GM12878 (cell line): ENCODE measurements around the gene DIAPH1. TPM values are rescaled to one million over a fixed set of nuclear protein-coding genes. Genes with fewer than 3 reads are reported as not detected.
A peak's percentile ranks its signal among the peaks of the same experiment; 100 is the strongest.

Experiments
- ATF3 ChIP-seq: IDR thresholded peaks from 2 replicates; pipeline ENCODE4 v1.6.1; 2011; ENCODE audit warnings: low read depth, mild to moderate bottlenecking, low read length, moderate library complexity, borderline replicate concordance; ENCODE audit errors: extremely low read depth
- CBX3 ChIP-seq: fragments of 200-600 bp; sonication (generic); IDR thresholded peaks from 2 replicates; pipeline ENCODE4 v1.6.1; 2016; ENCODE audit warnings: low read depth, borderline replicate concordance
- CREM ChIP-seq: IDR thresholded peaks from 2 replicates; pipeline ENCODE4 v1.6.1; 2014; ENCODE audit warnings: antibody characterized with exemption, low read depth
- IRF4 ChIP-seq: IDR thresholded peaks from 2 replicates; pipeline ENCODE4 v1.6.1; 2011; ENCODE audit warnings: low read depth, low read length
- KDM1A ChIP-seq: fragments of 200-600 bp; sonication (generic); IDR thresholded peaks from 2 replicates; pipeline ENCODE4 v1.6.1; 2016; ENCODE audit warnings: borderline replicate concordance
- MTA3 ChIP-seq: IDR thresholded peaks from 2 replicates; pipeline ENCODE4 v1.6.1; 2012; ENCODE audit warnings: low read length, inconsistent platforms, borderline replicate concordance
- MYC ChIP-seq: IDR thresholded peaks from 2 replicates; pipeline ENCODE4 v1.6.1; 2011; ENCODE audit warnings: mild to moderate bottlenecking, low read length, moderate library complexity, inconsistent platforms; ENCODE audit not compliant: insufficient read depth, insufficient replicate concordance, insufficient read length, severe bottlenecking
- NBN ChIP-seq: fragments of 450-650 bp; IDR thresholded peaks from 2 replicates; pipeline ENCODE4 v1.6.1; 2016
- PKNOX1 ChIP-seq: fragments of 450-650 bp; IDR thresholded peaks from 2 replicates; pipeline ENCODE4 v1.6.1; 2016; ENCODE audit warnings: mild to moderate bottlenecking
- PML ChIP-seq: IDR thresholded peaks from 2 replicates; pipeline ENCODE4 v1.6.1; 2012; ENCODE audit warnings: low read length, inconsistent platforms
- RB1 ChIP-seq: fragments of 450-650 bp; formaldehyde crosslinking; IDR thresholded peaks from 2 replicates; pipeline ENCODE4 v1.6.1; 2017; ENCODE audit warnings: mild to moderate bottlenecking, borderline replicate concordance
- REST ChIP-seq: IDR thresholded peaks from 2 replicates; pipeline ENCODE4 v1.6.1; 2012; ENCODE audit warnings: mild to moderate bottlenecking, low read depth, low read length
- SREBF1 ChIP-seq: IDR thresholded peaks from 2 replicates; pipeline ENCODE4 v1.6.1; 2012; ENCODE audit warnings: mild to moderate bottlenecking, low read length
- SREBF2 ChIP-seq: IDR thresholded peaks from 2 replicates; pipeline ENCODE4 v1.6.1; 2012; ENCODE audit warnings: mild to moderate bottlenecking, low read length
- SRF ChIP-seq, 2 experiments: IDR thresholded peaks; 2 replicates each; pipeline ENCODE4 v1.6.1; 2011; ENCODE audit warnings: low read depth in 2 of 2, low read length in 2 of 2, mild to moderate bottlenecking in 1 of 2, moderate library complexity in 1 of 2
- YY1 ChIP-seq: IDR thresholded peaks from 2 replicates; pipeline ENCODE4 v1.6.1; 2011; ENCODE audit warnings: low read depth, mild to moderate bottlenecking, low read length
- polyA plus RNA-seq, 11 experiments: library from polyadenylated mRNA; depleted of rRNA in 4 of 11; unstranded in 6 of 11; stranded (reverse) in 5 of 11; fragments of >200 nt; fragmentation: Nextera tagmentation in 4 of 11; fragmentation: Illumina TruSeq in 1 of 11; extraction: Ambion mirVana in 4 of 11; extraction: Trizol in 1 of 11; gene quantifications; 1 replicate in 1 of 11; 2 replicates in 10 of 11; pipeline versions ENCODE4 v1.2.1 to v1.2.3, GENCODE V29; 2011 to 2016; ENCODE audit warnings: inconsistent platforms in 2 of 11, missing spikeins in 2 of 11, low read depth in 1 of 11
- total RNA-seq, 4 experiments: library from RNA; depleted of rRNA in 3 of 4; stranded (reverse); fragments of >200 nt in 3 of 4; fragmentation: Illumina TruSeq in 1 of 4; extraction: Trizol in 1 of 4; gene quantifications; 2 replicates each; pipeline versions ENCODE4 v1.2.1 to v1.2.3, GENCODE V29; 2013 to 2021
- TF ChIP-seq, protein P1 (sequence below): fragments of 450-650 bp; IDR thresholded peaks from 2 replicates; pipeline ENCODE4 v1.6.1; 2016; ENCODE audit warnings: mild to moderate bottlenecking, moderate library complexity, borderline replicate concordance
- TF ChIP-seq, protein P2 (sequence below): IDR thresholded peaks from 2 replicates; pipeline ENCODE4 v1.6.1; 2011; ENCODE audit warnings: low read depth, low read length, improper control_type of control experiment, borderline replicate concordance

DIAPH1 gene
- total and polyA plus RNA-seq, 10 of the 15 experiments (the other 5 are each of a cell fraction or from before 2014, with no cell fraction given), result 37.8 to 168 (median 59.0) TPM

- peak; percentile 89 for TF ChIP-seq REST
- TF ChIP-seq SREBF2, result no peak
- no peak for TF ChIP-seq MTA3
- TF ChIP-seq KDM1A, result no peak
- no peak for TF ChIP-seq PML
- TF ChIP-seq CREM, result 0 out of 2 replicates have a peak, but pooled peaks have one; percentile 16
- no peak for TF ChIP-seq CBX3
- no peak for TF ChIP-seq IRF4
- TF ChIP-seq, protein P1, sequence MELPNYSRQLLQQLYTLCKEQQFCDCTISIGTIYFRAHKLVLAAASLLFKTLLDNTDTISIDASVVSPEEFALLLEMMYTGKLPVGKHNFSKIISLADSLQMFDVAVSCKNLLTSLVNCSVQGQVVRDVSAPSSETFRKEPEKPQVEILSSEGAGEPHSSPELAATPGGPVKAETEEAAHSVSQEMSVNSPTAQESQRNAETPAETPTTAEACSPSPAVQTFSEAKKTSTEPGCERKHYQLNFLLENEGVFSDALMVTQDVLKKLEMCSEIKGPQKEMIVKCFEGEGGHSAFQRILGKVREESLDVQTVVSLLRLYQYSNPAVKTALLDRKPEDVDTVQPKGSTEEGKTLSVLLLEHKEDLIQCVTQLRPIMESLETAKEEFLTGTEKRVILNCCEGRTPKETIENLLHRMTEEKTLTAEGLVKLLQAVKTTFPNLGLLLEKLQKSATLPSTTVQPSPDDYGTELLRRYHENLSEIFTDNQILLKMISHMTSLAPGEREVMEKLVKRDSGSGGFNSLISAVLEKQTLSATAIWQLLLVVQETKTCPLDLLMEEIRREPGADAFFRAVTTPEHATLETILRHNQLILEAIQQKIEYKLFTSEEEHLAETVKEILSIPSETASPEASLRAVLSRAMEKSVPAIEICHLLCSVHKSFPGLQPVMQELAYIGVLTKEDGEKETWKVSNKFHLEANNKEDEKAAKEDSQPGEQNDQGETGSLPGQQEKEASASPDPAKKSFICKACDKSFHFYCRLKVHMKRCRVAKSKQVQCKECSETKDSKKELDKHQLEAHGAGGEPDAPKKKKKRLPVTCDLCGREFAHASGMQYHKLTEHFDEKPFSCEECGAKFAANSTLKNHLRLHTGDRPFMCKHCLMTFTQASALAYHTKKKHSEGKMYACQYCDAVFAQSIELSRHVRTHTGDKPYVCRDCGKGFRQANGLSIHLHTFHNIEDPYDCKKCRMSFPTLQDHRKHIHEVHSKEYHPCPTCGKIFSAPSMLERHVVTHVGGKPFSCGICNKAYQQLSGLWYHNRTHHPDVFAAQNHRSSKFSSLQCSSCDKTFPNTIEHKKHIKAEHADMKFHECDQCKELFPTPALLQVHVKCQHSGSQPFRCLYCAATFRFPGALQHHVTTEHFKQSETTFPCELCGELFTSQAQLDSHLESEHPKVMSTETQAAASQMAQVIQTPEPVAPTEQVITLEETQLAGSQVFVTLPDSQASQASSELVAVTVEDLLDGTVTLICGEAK, result no peak
- TF ChIP-seq SRF (IDR thresholded peaks at IDR 0.05; ENCODE audit: low read depth in 2 of 2, low read length in 2 of 2), result peak; percentile 81 to 86
- TF ChIP-seq, protein P2, sequence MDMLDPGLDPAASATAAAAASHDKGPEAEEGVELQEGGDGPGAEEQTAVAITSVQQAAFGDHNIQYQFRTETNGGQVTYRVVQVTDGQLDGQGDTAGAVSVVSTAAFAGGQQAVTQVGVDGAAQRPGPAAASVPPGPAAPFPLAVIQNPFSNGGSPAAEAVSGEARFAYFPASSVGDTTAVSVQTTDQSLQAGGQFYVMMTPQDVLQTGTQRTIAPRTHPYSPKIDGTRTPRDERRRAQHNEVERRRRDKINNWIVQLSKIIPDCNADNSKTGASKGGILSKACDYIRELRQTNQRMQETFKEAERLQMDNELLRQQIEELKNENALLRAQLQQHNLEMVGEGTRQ, result no peak
- 0 out of 2 replicates have a peak, but pooled peaks have one; percentile 53 for TF ChIP-seq RB1
- TF ChIP-seq PKNOX1, result no peak
- no peak for TF ChIP-seq MYC
- no peak for TF ChIP-seq YY1
- TF ChIP-seq ATF3, result no peak
- TF ChIP-seq NBN, result 0 out of 2 replicates have a peak, but pooled peaks have one; percentile 45
- no peak for TF ChIP-seq SREBF1
Observed at GRCh38 chr5:141637767-141638419, 19.1 kb upstream of the DIAPH1 start (continued).
